GM12872 (cell line): ENCODE results near the gene ACAA2.

Experiments used
- CTCF ChIP-seq: IDR thresholded peaks from 3 replicates; pipeline ENCODE4 v1.5.1; 2011; ENCODE audit warnings: low read depth, mild to moderate bottlenecking, low read length, moderate library complexity; ENCODE audit not compliant: insufficient read depth

ACAA2 gene

GRCh38 chr18:49813319-49814146, at the start of gene ACAA2:
Gene ACAA2 (minus strand): TSS chr18:49813533. CDS start chr18:49813484, 49 bp downstream.
- no peak for TF ChIP-seq CTCF

GRCh38 chr18:49862656-49863385, 49.5 kb upstream of the ACAA2 start:
- TF ChIP-seq CTCF, result no peak

GRCh38 chr18:49861659-49862058, 48.3 kb upstream of the ACAA2 start:
- peak; percentile 44; the same call in 2 of the 3 replicates for TF ChIP-seq CTCF

GRCh38 chr18:49859725-49860124, 46.4 kb upstream of the ACAA2 start:
- no peak for TF ChIP-seq CTCF

- no peak for TF ChIP-seq CTCF
Measured at GRCh38 chr18:49859021-49859359, 45.7 kb upstream of the ACAA2 start.

- peak; percentile 84 for TF ChIP-seq CTCF
Measured at GRCh38 chr18:49858309-49859020, 45.1 kb upstream of the ACAA2 start.

GRCh38 chr18:49857708-49858107, 44.4 kb upstream of the ACAA2 start:
- TF ChIP-seq CTCF, result no peak
